ENCODE measurements around the gene LDHD. TPM values are rescaled to one million over a fixed set of nuclear protein-coding genes. Genes with fewer than 3 reads are reported as not detected.

Gene LDHD
- polyA plus RNA-seq, 4 donors: 8.7 to 33.8 (median 19.5) TPM

- Histone ChIP-seq H3K9me3 (ENCODE audit: control insufficient read depth in 2 of 2, insufficient read depth in 1 of 2, low read depth in 1 of 2, low read length in 1 of 2) (no peaks in the 10 kb centered on the region), H3K27ac (ENCODE audit: low read depth in 1 of 3, low read length in 2 of 3) (no peak overlapping the region), H3K4me3 (ENCODE audit: low read depth in 1 of 3, low read length in 3 of 3) (no peak overlapping the region), H3K27me3 (ENCODE audit: control insufficient read depth in 3 of 3, insufficient read depth in 3 of 3, low read length in 3 of 3) (no peaks in the 10 kb centered on the region), H3K4me1 (ENCODE audit: control insufficient read depth in 3 of 3, insufficient read depth in 2 of 3, low read depth in 1 of 3, low read length in 2 of 3) (peaks cover 0 to 9% (median 5%) of the 10 kb centered on the region in 3 donors), H3K36me3 (ENCODE audit: control insufficient read depth in 3 of 3, insufficient read depth in 2 of 3, low read depth in 1 of 3, low read length in 3 of 3) (no peaks in the 10 kb centered on the region)
- FAIRE-seq (no peak), DNase-seq (no peak)
- WGBS, 3 donors: 86 to 92% (median 87%) methylated on average over 20 of the region's 20 CpGs
Observed at GRCh38 chr16:75073545-75074303, 42.9 kb downstream of the LDHD start.

DNA sequence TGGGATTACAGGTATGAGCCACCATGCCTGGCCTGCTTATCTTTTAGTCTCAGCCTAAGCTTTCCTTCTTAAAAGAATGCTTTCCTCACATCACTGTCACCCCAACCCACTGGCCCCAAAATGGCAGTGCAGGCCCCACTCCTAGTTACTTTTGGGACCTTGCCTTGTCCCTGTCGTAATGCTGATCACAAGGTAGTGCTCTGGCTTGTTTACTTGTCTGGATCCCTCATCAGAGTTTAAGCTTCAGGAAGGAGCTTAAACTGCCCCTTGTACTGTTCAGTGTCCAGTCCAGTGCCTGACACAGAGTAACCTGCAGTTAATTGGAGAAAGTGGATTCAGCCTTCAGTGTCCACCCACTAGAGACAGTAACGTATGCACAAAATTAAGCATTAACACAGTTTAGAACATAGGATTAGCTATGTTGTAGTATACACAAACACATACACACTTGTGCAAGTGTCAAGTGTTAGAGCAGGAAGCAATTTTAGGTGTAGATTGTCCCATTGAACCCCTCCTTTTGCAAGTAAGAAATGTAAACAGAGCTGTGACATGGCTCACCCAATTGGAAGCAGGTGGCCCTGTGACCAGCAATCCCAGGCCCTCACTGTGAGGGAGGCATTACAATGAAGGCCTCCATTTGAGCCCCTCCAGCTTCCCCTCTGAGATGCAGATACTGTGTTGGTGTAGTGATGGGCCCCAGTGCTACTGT, 44.2 kb downstream of the LDHD start:
- Histone ChIP-seq H3K27me3 (ENCODE audit: control insufficient read depth in 3 of 3, insufficient read depth in 3 of 3, low read length in 3 of 3) (no peaks in the 10 kb centered on the region), H3K9me3 (ENCODE audit: control insufficient read depth in 2 of 2, insufficient read depth in 1 of 2, low read depth in 1 of 2, low read length in 1 of 2) (no peaks in the 10 kb centered on the region), H3K36me3 (ENCODE audit: control insufficient read depth in 3 of 3, insufficient read depth in 2 of 3, low read depth in 1 of 3, low read length in 3 of 3) (no peaks in the 10 kb centered on the region), H3K4me1 (ENCODE audit: control insufficient read depth in 3 of 3, insufficient read depth in 2 of 3, low read depth in 1 of 3, low read length in 2 of 3) (peaks cover 0 to 9% (median 5%) of the 10 kb centered on the region in 3 donors), H3K4me3 (ENCODE audit: low read depth in 1 of 3, low read length in 3 of 3) (no peak overlapping the region), H3K27ac (ENCODE audit: low read depth in 1 of 3, low read length in 2 of 3) (no peak overlapping the region)
- FAIRE-seq (no peak), DNase-seq (peak in 1 of 2 donors; percentile 20)
- WGBS, 3 donors: 86 to 91% (median 86%) methylated on average over 2 of the region's 2 CpGs

DNA sequence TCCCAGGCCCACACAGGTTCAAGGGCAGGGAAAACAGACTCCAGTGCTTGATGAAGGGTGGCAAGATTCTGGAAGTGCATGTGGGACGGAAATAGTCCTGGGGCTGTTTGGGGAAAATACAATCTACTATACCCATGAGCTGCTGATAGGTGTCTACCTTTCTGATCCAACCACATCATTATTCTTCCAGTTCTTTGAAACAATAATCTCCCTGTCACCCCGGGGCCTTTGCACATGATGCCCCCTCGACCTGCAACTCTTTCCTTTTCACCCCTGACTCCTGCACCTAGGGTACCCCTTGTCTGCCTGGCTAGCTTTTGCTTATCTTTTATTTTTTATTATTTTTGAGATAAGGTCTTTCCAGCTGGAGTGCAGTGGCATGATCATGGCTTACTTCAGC, 45.0 kb downstream of the LDHD start:
- Histone ChIP-seq H3K27me3 (ENCODE audit: control insufficient read depth in 3 of 3, insufficient read depth in 3 of 3, low read length in 3 of 3) (no peaks in the 10 kb centered on the region), H3K27ac (ENCODE audit: low read depth in 1 of 3, low read length in 2 of 3) (no peak overlapping the region), H3K9me3 (ENCODE audit: control insufficient read depth in 2 of 2, insufficient read depth in 1 of 2, low read depth in 1 of 2, low read length in 1 of 2) (no peaks in the 10 kb centered on the region), H3K36me3 (ENCODE audit: control insufficient read depth in 3 of 3, insufficient read depth in 2 of 3, low read depth in 1 of 3, low read length in 3 of 3) (no peaks in the 10 kb centered on the region), H3K4me3 (ENCODE audit: low read depth in 1 of 3, low read length in 3 of 3) (no peak overlapping the region), H3K4me1 (ENCODE audit: control insufficient read depth in 3 of 3, insufficient read depth in 2 of 3, low read depth in 1 of 3, low read length in 2 of 3) (peaks cover 0 to 9% (median 5%) of the 10 kb centered on the region in 3 donors)
- DNase-seq (no peak), FAIRE-seq (no peak)
- WGBS, 3 donors: 72 to 91% (median 78%) methylated on average over 3 of the region's 3 CpGs

DNA sequence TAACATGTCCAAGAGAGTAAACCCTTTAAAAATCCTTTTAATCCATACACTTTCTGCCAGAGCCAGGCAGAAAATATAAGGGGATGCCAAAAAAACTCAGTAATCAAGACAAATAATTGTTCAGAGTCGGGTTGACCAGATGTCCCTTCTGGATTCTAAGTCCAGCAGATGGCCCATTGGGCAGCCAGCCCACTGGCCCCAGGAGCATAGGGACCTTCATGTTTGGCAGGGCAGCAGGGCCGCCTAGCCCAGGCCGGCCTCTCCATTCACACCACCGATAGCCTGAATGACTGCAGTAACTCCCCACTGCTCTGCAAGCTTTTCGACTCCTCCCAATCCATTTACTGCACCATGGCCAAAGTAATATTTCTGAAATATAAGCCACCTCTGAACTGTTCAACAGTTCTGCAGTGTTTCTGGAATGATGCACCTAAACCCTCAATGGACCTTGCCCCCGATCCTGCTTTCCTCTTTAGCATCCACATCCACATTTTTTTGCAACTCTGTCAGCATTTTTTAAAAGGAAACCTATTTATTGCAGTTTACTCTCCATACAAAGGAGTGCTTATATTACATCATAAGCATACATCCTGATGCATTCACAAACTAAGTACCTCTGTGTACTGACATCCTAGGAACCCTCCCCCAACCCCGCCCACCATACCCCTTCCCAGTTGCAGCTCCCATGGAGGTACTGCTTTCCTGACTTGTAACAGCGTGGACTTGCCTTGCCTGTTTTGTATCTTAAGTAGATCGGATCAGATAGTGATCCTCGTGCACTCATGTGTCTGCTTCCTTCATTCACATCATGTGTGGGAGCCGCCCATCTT, 46.4 kb downstream of the LDHD start:
- H3K36me3 ChIP-seq (ENCODE audit: control insufficient read depth in 3 of 3, insufficient read depth in 2 of 3, low read depth in 1 of 3, low read length in 3 of 3): no peaks in the 10 kb centered on the region
- peaks cover 0 to 13% (median 9%) of the 10 kb centered on the region in 3 donors for H3K4me1 ChIP-seq (ENCODE audit: control insufficient read depth in 3 of 3, insufficient read depth in 2 of 3, low read depth in 1 of 3, low read length in 2 of 3)
- WGBS, 3 donors: 67 to 72% (median 69%) methylated on average over 11 of the region's 11 CpGs
- FAIRE-seq: no peak
- H3K27me3 ChIP-seq (ENCODE audit: control insufficient read depth in 3 of 3, insufficient read depth in 3 of 3, low read length in 3 of 3): no peaks in the 10 kb centered on the region
- DNase-seq: peak in 1 of 2 donors; percentile 59
- no peak overlapping the region for H3K4me3 ChIP-seq (ENCODE audit: low read depth in 1 of 3, low read length in 3 of 3)
- no peaks in the 10 kb centered on the region for H3K9me3 ChIP-seq (ENCODE audit: control insufficient read depth in 2 of 2, insufficient read depth in 1 of 2, low read depth in 1 of 2, low read length in 1 of 2)
- peak overlapping the region in 1 of 3 donors; percentile 6 for H3K27ac ChIP-seq (ENCODE audit: low read depth in 1 of 3, low read length in 2 of 3)

DNA sequence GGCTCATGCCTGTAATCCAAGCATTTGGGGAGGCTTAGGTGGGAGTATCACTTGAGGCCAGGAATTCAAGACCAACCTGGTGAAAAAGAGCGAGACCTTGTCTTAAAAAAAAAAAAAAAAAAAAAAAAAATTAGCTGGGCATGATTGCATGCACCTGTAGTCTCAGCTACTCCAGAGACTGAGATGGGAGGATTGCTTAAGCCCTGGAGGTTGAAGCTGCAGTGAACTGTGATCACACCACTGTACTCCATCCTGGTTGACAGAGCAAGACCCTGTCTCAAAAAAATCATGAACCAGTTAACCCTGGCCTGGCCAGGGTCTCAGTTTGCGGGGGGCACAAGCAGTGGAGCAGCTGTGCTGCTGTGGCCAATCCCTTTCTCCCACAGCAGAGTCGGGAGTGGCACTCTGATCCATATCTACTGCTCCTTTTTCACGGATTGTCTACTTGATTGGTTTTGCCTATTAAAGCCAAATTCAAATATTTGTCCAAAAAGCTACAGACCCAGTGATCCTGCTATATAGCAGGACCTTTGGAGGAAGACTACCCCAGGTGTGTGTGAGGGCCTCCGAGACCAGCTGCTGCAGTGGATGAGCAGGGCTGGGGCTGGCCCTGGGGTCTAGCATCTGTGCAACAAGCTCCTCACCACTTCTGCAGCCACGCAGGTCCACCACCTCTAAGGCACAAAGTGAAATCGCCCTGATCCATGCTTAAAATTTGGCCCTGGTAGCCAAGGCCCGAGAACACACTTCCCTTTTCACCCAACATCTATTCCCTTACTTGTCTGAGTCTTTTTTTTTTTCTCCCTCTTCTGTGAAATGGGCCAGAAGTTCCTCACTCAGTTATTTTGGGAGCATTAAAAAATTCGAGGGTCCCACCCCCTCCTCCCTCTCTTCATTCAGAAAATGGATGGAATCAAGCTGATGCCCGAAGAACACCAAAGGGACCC, 48.2 kb downstream of the LDHD start:
- Histone ChIP-seq H3K4me1 (ENCODE audit: control insufficient read depth in 3 of 3, insufficient read depth in 2 of 3, low read depth in 1 of 3, low read length in 2 of 3) (peaks cover 0 to 21% (median 9%) of the 10 kb centered on the region in 3 donors), H3K36me3 (ENCODE audit: control insufficient read depth in 3 of 3, insufficient read depth in 2 of 3, low read depth in 1 of 3, low read length in 3 of 3) (no peaks in the 10 kb centered on the region), H3K9me3 (ENCODE audit: control insufficient read depth in 2 of 2, insufficient read depth in 1 of 2, low read depth in 1 of 2, low read length in 1 of 2) (peaks cover 0 to 5% of the 10 kb centered on the region in 2 donors), H3K27ac (ENCODE audit: low read depth in 1 of 3, low read length in 2 of 3) (no peak overlapping the region), H3K4me3 (ENCODE audit: low read depth in 1 of 3, low read length in 3 of 3) (no peak overlapping the region), H3K27me3 (ENCODE audit: control insufficient read depth in 3 of 3, insufficient read depth in 3 of 3, low read length in 3 of 3) (no peaks in the 10 kb centered on the region)
- DNase-seq: no peak
- whole genome bisulfite sequencing, 3 donors: 74 to 84% (median 78%) methylated on average over 10 of the region's 10 CpGs
- no peak for FAIRE-seq

DNA sequence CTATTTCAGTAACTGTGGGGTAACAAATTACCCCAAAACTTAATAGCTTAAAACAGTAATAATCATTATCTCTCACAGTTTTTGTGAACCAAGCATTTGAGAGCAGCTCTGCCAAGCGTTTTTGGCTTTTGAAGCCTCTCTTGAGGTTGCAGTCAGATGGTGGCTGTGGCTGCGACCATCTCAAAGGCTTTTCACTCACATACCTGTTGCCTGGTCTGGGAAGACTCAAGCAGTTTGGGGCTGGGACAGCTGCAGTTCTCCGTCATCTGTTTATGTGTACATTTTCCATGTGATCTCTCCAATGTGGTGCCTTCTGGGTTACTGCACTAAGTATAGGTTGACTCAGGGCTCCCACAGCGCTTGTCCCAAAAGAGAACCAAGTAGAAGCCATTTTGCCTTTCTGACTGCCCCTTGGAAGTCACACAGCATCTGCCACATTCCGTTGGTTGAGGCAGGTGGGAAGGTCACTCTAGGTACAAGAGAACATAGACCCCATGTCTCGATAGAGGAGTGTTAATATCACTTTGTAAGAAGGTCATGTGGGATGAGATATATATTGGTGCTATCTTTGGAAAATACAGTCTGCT, 49.6 kb downstream of the LDHD start:
- FAIRE-seq: no peak
- H3K27ac ChIP-seq (ENCODE audit: low read depth in 1 of 3, low read length in 2 of 3): no peak overlapping the region
- no peaks in the 10 kb centered on the region for H3K36me3 ChIP-seq (ENCODE audit: control insufficient read depth in 3 of 3, insufficient read depth in 2 of 3, low read depth in 1 of 3, low read length in 3 of 3)
- H3K4me3 ChIP-seq (ENCODE audit: low read depth in 1 of 3, low read length in 3 of 3): no peak overlapping the region
- H3K9me3 ChIP-seq (ENCODE audit: control insufficient read depth in 2 of 2, insufficient read depth in 1 of 2, low read depth in 1 of 2, low read length in 1 of 2): peaks cover 0 to 5% of the 10 kb centered on the region in 2 donors
- WGBS, 3 donors: 87 to 96% (median 88%) methylated on average over 6 of the region's 6 CpGs
- no peak for DNase-seq
- peaks cover 3 to 21% (median 14%) of the 10 kb centered on the region in 3 donors for H3K4me1 ChIP-seq (ENCODE audit: control insufficient read depth in 3 of 3, insufficient read depth in 2 of 3, low read depth in 1 of 3, low read length in 2 of 3)
- H3K27me3 ChIP-seq (ENCODE audit: control insufficient read depth in 3 of 3, insufficient read depth in 3 of 3, low read length in 3 of 3): no peaks in the 10 kb centered on the region

- Histone ChIP-seq H3K27me3 (ENCODE audit: control insufficient read depth in 3 of 3, insufficient read depth in 3 of 3, low read length in 3 of 3) (no peaks in the 10 kb centered on the region), H3K4me1 (ENCODE audit: control insufficient read depth in 3 of 3, insufficient read depth in 2 of 3, low read depth in 1 of 3, low read length in 2 of 3) (peaks cover 3 to 21% (median 15%) of the 10 kb centered on the region in 3 donors), H3K9me3 (ENCODE audit: control insufficient read depth in 2 of 2, insufficient read depth in 1 of 2, low read depth in 1 of 2, low read length in 1 of 2) (peaks cover 0 to 5% of the 10 kb centered on the region in 2 donors), H3K4me3 (ENCODE audit: low read depth in 1 of 3, low read length in 3 of 3) (no peak overlapping the region), H3K36me3 (ENCODE audit: control insufficient read depth in 3 of 3, insufficient read depth in 2 of 3, low read depth in 1 of 3, low read length in 3 of 3) (no peaks in the 10 kb centered on the region), H3K27ac (ENCODE audit: low read depth in 1 of 3, low read length in 2 of 3) (peak overlapping the region; percentile 67 to 93 (median 93))
- FAIRE-seq (no peak), DNase-seq (peak; percentile 74 to 83)
- WGBS, 3 donors: 27 to 59% (median 36%) methylated on average over 7 of the region's 7 CpGs
Observed at GRCh38 chr16:75065521-75066149, 50.9 kb downstream of the LDHD start.

All from small intestine (tissue), 7 donors.